NT2/D1 (cell line): ENCODE results near the gene LRRC71.

Experiments
- DNase-seq: peaks from one replicate; pipeline ENCODE4 v3.0.0-alpha.2; 2011; ENCODE audit warnings: low read depth, low spot score
- H3K27me3 ChIP-seq: 2 replicates; pipeline ENCODE4 v1.6.0; 2011; ENCODE audit warnings: mild to moderate bottlenecking; ENCODE audit not compliant: insufficient read length, insufficient read depth
- H3K36me3 ChIP-seq: 2 replicates; pipeline ENCODE4 v1.6.1; 2011; ENCODE audit warnings: mild to moderate bottlenecking, low read length, mixed read lengths; ENCODE audit not compliant: insufficient read depth, insufficient read length
- H3K4me1 ChIP-seq: 2 replicates; pipeline ENCODE4 v1.5.1; 2011; ENCODE audit not compliant: insufficient read depth, insufficient read length
- H3K4me3 ChIP-seq: 2 replicates; pipeline ENCODE4 v1.5.1; 2011; ENCODE audit warnings: low read depth; ENCODE audit not compliant: insufficient read length
- H3K9ac ChIP-seq: 2 replicates; pipeline ENCODE4 v1.6.0; 2011; ENCODE audit warnings: low read depth; ENCODE audit not compliant: insufficient read length
- H3K9me3 ChIP-seq: 2 replicates; pipeline ENCODE4 v1.5.1; 2011; ENCODE audit warnings: mild to moderate bottlenecking, low read length; ENCODE audit not compliant: insufficient read depth
- SUZ12 ChIP-seq: IDR thresholded peaks from 2 replicates; pipeline ENCODE4 v1.6.1; 2011; ENCODE audit not compliant: insufficient read length, insufficient read depth; ENCODE audit errors: extremely low read depth
- YY1 ChIP-seq: IDR thresholded peaks from 2 replicates; pipeline ENCODE4 v1.6.1; 2011; ENCODE audit not compliant: insufficient read length, insufficient read depth
- ZNF274 ChIP-seq: IDR thresholded peaks from 2 replicates; pipeline ENCODE4 v1.6.1; 2011; ENCODE audit warnings: mild to moderate bottlenecking, low read depth, low read length

LRRC71 gene

GRCh38 chr1:156945881-156946661 lies 25.6 kb downstream of the LRRC71 start:
- H3K9ac ChIP-seq: no peak overlapping the region
- no peaks in the 10 kb centered on the region for H3K27me3 ChIP-seq
- no peak overlapping the region for H3K4me3 ChIP-seq
- TF ChIP-seq YY1 (no peak), ZNF274 (no peak)
- DNase-seq: no peak
- H3K9me3 ChIP-seq: no peaks in the 10 kb centered on the region
- peaks cover 98% of the 10 kb centered on the region for H3K36me3 ChIP-seq
- no peaks in the 10 kb centered on the region for H3K4me1 ChIP-seq

GRCh38 chr1:156947127-156947526 lies 26.7 kb downstream of the LRRC71 start:
- Histone ChIP-seq H3K9ac (no peak overlapping the region), H3K9me3 (no peaks in the 10 kb centered on the region), H3K27me3 (no peaks in the 10 kb centered on the region), H3K4me1 (no peaks in the 10 kb centered on the region), H3K4me3 (no peak overlapping the region), H3K36me3 (peaks cover 98% of the 10 kb centered on the region)
- no peak for DNase-seq
- TF ChIP-seq SUZ12 (no peak), ZNF274 (no peak), YY1 (no peak)

GRCh38 chr1:156947818-156948525 lies 27.5 kb downstream of the LRRC71 start:
- Histone ChIP-seq H3K4me3 (no peak overlapping the region), H3K9ac (no peak overlapping the region), H3K36me3 (peaks cover 96% of the 10 kb centered on the region), H3K9me3 (no peaks in the 10 kb centered on the region), H3K27me3 (no peaks in the 10 kb centered on the region), H3K4me1 (no peaks in the 10 kb centered on the region)
- TF ChIP-seq SUZ12 (no peak), YY1 (no peak), ZNF274 (no peak)
- DNase-seq: no peak

- no peaks in the 10 kb centered on the region for H3K27me3 ChIP-seq
- TF ChIP-seq YY1 (no peak), SUZ12 (no peak), ZNF274 (no peak)
- no peak for DNase-seq
- peaks cover 98% of the 10 kb centered on the region for H3K36me3 ChIP-seq
- H3K4me3 ChIP-seq: no peak overlapping the region
- no peaks in the 10 kb centered on the region for H3K9me3 ChIP-seq
- H3K9ac ChIP-seq: no peak overlapping the region
- H3K4me1 ChIP-seq: no peaks in the 10 kb centered on the region
These were observed 28.3 kb downstream of the LRRC71 start for GRCh38 chr1:156948708-156949107.

GRCh38 chr1:156949127-156949526 lies 28.7 kb downstream of the LRRC71 start:
- no peak for DNase-seq
- Histone ChIP-seq H3K9me3 (no peaks in the 10 kb centered on the region), H3K27me3 (no peaks in the 10 kb centered on the region), H3K4me3 (no peak overlapping the region), H3K4me1 (no peaks in the 10 kb centered on the region), H3K36me3 (peaks cover 98% of the 10 kb centered on the region), H3K9ac (no peak overlapping the region)
- TF ChIP-seq SUZ12: no peak
- TF ChIP-seq YY1: no peak
- no peak for TF ChIP-seq ZNF274

GRCh38 chr1:156951371-156951770 lies 30.9 kb downstream of the LRRC71 start:
- Histone ChIP-seq H3K9ac (no peak overlapping the region), H3K9me3 (no peaks in the 10 kb centered on the region), H3K4me1 (no peaks in the 10 kb centered on the region), H3K4me3 (no peak overlapping the region), H3K27me3 (no peaks in the 10 kb centered on the region), H3K36me3 (peaks cover 97% of the 10 kb centered on the region)
- no peak for DNase-seq
- no peak for TF ChIP-seq YY1
- no peak for TF ChIP-seq ZNF274
- TF ChIP-seq SUZ12: no peak

GRCh38 chr1:156953571-156953970 lies 33.1 kb downstream of the LRRC71 start:
- H3K4me3 ChIP-seq: no peak overlapping the region
- peaks cover 97% of the 10 kb centered on the region for H3K36me3 ChIP-seq
- H3K27me3 ChIP-seq: no peaks in the 10 kb centered on the region
- TF ChIP-seq ZNF274: no peak
- H3K4me1 ChIP-seq: no peaks in the 10 kb centered on the region
- H3K9me3 ChIP-seq: no peaks in the 10 kb centered on the region
- no peak overlapping the region for H3K9ac ChIP-seq
- DNase-seq: no peak
